Ecto neural progenitor cell (in vitro differentiated cells): ENCODE measurements around the gene OASL.

Source experiments
- DNase-seq: peaks from one replicate; pipeline ENCODE4 v3.0.0-alpha.2; 2018; ENCODE audit warnings: low spot score

The OASL gene

DNA sequence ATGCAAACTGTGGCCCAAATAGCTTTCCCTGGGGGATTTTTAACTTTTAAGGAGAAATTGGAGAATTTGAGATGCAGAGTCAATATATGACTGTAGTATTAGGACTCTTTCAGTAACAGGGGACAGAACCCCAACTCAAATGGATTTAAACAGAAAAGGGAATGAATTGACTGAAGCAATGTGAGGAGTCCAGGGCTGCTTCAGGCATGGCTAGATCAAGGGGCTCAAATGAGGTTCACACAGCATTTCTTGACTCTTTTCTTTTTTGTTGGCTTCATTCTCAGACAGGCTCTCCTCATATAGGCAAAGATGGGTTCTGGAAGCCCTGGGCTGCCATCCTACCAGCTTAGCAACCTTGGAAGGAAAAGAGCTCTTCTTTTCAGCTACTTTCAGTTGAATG, 47.1 kb downstream of the OASL start:
- DNase-seq, result no peak

DNA sequence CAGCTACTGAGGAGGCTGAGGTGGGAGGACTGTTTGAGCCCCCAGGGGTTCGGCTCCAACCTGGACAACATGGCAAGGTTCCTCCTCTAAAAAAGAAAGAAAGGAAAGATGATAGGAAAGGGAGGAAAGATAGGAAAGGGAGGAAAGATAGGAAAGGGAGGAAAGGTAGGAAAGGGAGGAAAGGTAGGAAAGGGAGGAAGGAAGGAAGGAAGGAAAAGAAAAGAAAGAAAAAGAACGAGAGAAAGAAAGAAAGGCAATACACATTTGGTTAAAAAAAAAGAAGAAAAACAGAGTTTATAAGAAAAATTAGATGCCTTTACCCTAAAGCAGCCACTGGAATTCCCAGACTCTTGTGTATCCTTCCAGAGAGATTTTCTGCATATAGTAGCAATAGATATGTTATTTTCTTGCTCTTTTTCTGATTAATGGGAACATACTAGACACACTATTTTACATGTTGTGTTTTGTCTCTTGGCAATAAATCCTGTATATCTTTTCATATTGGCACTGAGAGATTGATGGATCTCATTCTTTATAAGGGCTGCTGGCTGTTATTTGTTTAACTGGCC, 48.5 kb downstream of the OASL start:
- DNase-seq, result no peak

DNA sequence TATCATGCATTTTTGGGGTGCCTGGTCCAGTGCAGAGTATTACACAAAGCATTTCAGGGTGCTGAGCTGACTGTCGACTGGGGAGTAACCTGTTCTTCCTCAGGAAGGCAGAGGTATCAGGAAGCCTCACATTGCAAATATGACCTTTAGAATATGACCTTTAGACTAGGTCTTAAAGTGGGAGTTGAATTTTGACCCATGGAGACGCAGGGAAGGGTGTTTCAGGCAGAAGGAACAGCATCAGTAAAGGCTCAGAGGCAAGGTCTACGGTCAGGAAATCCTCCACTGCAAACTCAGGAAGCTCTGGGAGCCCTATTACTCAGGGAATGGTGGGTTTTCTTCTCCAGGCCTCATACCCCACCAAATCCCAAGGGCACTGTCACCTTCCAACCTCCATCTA, 49.4 kb downstream of the OASL start:
- no peak for DNase-seq

DNA sequence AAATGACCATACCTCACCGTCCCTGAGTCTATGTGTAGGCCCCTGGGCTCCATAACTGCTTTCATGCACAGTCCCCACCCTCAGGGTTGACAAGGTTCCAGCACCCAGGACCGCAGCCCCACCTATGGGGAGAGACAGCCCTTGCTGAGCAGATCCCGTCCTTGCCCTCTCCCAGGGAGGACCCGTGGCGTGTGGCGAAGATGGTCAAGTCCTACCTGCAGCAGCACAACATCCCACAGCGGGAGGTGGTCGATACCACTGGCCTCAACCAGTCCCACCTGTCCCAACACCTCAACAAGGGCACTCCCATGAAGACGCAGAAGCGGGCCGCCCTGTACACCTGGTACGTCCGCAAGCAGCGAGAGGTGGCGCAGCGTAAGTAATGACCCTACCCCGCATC, 50.4 kb downstream of the OASL start:
- no peak for DNase-seq

DNA sequence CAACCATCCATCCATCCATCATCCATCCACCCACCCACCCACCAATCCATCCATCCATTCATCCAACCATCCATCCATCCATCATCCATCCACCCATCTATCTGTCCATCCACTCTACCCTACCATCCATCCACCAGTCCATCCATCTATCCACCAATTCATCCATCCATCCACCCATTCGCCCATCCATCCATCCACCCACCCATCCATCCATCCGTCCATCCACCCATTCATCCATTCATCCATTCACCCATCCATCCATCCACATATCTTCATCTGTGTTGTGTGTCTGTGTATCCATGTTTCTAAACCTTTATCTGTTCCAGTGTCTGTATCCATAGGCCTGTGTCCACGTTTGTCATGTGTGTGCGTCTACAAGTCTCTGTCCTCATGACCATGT, 50.8 kb downstream of the OASL start:
- DNase-seq, result no peak

DNA sequence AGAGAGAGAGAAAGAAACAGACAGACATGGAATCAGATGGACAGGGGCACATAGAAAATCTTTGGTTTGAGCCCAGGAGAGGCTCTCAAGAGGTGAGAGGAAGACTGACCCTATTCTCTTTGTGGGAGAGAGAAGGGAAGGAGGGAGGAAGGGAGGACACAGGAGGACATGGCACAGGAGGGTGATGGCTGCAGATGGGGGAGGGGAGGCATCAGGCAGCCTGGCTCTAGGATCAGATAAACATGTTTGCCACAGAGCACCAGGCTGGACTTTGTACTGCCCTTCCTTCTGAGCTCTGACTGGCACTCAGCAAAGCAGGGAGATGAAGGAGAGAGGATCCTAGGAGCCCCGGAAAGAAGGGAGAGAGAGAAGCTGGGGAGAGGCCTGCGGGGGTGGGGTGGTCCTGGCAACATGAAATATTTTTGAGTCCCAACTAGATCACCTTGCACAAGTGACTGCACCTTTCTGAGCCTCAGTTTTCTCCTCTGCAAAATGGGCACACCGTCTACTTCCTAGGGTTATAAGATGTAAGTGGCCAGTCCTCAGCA, 54.6 kb downstream of the OASL start:
- DNase-seq, result no peak

DNA sequence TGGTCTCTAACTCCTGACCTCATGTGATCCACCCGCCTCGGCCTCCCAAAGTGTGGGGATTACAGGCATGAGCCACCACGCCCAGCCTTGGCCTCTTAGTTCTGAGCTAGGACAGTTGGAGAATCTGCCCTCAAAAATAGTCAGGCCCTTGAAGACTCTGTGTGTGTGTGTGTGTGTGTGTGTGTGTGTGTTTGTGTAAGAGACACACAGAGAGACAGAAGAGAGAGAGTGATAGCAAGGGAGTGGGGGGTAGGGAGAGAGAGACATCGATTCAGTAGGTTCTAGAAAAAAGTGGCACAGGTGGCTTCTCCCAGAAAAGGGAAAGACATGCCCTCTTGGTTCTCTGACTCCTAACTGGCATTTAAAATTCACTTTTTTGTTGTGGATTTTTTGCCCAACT, 55.3 kb downstream of the OASL start:
- DNase-seq, result no peak

DNA sequence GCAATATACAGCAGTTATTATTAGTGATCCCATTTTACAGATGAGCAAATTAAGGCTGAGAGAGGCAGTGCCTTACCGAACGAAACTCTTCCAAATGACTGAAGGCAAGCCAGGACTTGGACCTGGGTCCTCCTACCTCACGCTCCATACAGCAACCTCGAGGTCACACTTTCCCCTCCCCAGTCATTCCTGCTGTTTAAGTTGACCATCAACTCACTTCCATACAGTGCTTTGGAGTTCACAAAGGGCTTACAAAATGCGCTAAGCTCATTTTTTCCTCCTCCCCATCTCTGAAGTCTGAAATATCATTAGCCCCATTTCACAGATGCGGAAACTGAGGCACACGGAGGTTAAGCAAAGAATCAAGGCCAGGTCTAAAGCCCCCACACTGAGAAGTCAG, 56.4 kb downstream of the OASL start:
- no peak for DNase-seq

DNA sequence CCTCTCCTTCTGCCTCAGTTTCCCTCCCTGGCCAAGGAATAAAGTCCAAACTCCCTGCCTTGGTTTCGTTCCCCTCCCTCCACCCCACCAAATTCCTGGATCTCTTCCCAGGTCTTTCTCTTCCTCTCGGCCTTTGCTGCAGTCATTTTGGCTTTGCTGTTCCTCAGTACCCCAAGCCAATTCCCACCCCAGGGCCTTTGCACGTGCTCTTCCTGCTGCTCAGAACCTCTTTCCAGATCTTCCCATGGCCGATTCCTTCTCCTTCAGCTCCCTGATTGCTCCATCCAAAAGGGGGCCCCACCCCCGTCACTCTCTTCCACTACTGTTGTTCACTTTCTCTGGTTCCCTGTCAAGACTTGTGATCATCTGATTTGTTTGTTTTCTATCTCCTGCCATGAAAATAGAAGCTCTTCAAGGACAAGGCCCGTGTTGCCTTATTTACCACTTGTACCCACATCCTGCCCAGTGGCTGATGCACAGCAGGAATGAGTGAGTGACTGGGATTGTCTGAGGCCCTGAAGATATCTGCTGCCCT, 57.6 kb downstream of the OASL start:
- no peak for DNase-seq

DNA sequence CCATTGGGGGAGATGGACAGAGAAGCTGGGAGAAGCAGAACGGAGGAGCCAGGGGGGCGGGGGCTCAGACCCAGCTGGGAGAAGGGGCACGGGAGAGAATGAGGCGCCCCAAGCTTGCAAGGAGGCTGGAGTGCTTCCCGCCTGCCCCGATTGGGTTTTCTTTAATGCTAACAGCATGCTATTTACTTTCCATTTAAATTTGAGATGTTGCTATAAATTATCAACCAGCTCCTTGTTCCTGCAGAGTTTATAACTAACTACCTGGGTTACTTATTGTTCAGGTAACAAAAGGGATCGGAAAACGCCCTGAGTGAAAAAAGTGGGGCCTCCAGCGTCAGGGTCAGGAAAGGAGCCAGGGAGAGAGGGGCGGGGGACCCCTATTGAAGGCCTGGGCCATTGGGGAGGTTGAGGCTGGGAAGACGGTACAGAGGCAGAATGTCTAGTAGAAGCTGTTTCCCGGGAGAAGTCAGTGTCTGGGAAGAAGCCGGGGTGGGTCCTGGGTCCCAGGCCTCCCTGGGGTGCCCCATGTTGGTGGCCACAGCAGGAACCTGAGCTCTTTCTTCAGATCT, 58.2 kb downstream of the OASL start:
- no peak for DNase-seq

DNA sequence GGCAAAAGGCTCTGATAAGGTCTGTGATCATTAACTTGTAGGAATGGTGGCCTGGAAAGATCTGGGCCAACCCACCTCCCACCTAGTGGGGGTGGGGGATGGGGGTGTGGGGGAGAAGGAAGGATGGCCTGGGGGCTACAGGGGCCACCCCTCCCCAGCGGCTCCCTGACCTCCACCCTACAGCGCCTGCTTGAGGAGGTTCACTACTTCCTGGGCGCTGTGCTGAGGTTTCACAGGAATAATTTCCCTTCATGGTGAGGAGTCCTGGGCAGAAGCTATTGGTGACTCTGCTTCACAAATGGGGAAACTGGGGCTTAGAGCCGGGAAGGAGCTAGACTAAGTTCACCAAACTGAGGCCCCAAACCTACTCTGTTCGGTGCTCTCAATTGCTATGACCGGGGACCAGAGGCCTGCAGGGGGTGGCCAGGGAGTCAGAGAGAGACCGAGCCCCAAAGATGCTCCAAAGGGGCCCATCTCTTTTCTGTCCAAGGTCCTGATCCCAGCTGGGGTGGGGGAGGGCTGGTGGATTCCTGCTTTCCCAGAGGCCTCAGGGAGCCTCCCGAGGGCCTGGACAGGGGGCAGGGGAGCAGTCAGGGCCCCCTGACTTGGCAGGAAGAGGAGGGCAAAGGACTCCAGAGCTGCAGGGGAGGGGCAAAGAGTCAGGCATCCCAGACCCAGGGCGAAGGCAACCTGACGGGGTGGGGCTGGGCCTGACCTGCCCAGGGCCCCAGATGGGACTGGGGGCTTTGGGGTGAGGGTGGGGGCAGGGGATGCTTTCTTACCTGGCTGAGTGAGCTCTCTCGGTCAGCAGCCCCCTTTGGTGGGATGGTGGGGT, 59.0 kb downstream of the OASL start:
- DNase-seq, result no peak

DNA sequence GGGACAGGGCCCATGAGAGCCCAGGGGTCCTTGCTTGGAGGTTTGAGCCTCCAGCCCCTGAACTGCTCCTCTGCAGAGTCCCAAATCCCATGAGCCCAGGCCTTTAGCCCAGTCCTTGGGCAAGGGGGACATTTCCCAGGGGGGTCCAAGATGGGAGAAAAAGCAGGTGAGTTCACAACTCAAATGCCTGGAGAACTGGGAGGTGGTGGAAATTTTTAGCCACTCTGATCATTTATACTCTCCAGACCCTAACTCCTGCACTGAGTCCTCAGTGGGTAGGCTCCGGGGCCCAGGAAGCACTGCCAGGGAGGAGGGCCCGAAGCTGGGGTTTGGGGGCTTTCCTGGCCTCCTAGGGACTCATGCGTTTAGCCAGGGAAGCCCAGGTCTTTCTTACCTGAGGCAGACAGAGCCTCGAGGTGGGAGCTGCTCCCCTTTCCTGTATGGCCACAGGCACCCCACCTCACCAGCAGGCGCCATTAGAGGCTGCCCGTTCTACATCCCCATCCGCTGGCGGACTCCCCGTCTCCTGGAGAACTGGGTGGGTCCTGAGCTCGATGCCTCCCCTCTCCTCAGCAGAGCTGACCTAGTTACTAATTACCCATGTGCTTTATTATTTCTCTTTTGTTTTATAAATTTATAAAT, 59.7 kb downstream of the OASL start:
- DNase-seq, result no peak

DNA sequence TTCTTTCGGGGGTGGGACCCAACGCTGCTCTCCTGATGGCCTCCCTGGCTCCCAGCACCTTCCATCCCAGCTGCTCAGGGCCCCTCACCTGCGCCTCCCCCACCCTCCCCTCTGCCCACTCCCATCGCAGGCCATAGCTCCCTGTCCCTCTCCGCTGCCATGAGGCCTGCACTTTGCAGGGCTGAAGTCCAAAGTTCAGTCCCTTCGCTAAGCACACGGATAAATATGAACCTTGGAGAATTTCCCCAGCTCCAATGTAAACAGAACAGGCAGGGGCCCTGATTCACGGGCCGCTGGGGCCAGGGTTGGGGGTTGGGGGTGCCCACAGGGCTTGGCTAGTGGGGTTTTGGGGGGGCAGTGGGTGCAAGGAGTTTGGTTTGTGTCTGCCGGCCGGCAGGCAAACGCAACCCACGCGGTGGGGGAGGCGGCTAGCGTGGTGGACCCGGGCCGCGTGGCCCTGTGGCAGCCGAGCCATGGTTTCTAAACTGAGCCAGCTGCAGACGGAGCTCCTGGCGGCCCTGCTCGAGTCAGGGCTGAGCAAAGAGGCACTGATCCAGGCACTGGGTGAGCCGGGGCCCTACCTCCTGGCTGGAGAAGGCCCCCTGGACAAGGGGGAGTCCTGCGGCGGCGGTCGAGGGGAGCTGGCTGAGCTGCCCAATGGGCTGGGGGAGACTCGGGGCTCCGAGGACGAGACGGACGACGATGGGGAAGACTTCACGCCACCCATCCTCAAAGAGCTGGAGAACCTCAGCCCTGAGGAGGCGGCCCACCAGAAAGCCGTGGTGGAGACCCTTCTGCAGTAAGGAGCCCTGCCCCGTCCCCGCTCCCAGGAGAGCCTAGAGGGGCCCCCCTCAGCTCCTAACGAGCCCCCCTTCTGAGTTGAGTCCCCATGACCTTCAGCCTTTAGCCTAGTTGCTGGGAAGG, 60.5 kb downstream of the OASL start, which contains the start of gene HNF1A:
Gene HNF1A, plus strand, starts transcription at position 248 of the 924 bp plus-strand sequence. Its CDS starts 226 bp downstream, at position 474.
- DNase-seq, result no peak

DNA sequence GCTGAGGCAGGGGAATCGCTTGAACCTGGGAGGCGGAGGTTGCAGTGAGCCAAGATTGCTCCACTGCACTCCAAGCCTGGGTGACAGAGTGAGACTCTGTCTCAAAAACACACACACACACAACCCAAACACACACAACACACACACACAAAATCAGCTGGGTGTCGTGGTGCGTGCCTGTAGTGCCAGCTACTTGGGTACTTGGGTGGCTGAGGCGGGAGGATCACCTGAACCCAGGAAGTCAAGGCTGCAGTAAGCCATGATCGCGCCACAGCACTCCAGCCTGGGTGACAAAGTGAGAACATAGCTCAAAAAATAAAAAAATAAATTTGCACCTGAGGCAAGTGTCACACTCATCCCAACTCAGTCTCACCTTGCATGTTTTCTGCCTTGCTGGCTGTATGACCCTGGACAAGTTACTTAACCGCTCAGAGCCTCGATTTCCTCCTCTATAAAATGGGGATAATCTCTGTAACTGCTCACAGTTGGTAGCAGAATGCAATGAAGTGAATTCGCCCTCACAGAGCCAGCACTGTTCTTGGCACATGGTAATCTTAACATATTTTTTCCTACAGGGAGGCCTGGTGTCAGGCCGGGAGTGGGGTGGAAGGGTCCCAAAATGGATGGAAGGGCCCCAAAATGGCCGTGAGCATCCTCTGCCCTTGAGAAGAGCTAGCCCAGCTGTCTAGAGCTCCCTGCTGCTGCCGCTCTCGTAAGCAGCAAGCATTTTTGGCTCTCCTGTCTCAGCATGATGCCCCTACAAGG, 61.3 kb downstream of the OASL start:
- no peak for DNase-seq

DNA sequence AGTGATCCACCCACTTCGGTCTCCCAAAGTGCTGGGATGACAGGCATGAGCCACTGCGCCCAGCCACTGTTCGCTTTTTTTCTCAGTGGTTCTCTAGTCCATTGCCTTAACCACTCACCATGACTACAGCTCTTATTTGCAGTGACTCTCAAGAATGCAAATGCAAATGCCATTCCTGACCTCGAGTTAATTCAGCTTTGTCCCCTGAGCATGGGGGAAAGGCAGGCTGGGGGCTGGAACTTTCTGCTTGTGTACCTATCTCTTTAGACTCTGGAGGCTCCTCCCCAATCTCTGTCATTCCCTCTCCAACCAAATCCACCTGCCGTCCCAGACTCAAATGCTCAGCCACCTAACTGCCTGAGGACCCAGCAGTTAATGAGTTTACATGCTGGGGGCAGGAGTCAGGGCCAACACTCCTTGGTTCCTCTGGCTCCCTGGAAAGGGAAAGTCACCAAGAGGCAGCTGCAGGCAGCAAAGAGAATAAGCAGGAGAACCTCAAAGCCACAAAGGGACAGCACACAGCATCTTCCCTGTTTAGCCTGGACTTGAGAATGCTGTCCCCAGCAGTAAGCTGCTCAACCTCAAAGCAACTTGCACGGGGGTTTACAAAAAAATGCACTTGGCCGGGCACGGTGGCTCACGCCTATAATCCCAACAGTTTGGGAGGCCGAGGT, 66.0 kb downstream of the OASL start:
- peak; percentile 84 for DNase-seq

DNA sequence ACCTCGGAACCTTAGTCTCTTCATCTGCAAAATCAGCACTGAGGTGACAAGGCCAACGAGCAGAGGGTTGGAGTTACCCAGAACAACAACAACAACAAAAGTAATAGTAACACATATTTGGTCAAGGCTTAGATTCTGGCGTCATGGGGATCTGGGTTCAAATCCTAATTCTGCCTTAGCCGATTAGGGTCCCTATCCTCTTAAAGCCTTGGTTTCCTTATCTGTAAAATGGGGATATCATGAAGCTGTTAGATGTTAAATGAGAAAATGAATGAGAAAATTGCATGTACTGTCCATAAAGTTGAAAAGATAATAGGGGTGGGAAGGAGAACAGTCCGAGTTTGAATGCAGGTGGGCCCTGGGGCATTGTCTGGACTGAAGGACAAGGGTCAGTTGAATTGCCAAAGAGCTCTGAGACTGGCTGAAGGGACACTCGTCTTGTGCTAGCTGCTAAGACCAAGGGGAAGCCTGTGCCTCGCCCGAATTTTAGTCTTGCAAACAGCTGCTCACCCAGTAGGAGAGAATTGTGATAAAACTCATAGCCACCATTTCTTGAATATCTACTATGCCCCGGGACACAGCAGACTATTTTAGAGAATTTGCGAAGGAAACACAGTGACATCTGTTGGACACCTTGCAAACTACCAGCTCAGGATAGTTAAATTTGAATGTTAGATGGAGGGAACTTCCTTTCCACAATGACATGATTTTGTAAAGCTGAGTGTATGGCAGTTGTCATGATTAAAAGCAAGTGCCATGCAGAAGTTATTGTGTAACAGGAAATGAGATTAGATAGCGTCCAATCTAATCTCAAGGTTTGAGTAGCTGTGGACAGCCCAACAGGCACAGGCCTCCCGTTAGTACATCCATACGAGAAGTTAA, 67.5 kb downstream of the OASL start:
- no peak for DNase-seq

DNA sequence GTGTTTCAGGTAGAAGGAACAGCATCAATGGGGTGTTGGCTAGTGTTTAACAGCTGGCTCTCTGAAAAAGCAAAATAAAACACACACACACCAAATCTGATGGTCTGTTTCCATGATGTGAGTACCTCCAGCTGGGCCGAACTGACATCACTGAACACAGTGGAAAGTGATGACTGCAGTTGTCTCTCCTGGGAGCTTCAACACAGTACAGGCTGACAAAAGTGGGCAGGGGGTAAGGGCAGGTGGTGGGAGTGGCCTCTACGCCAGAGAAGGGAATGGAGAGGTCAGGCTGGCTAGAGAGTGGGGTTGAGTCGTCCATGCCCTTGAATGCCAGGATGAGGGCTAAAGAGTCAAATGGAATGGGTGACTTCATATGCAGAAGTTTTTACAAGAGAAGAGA, 68.7 kb downstream of the OASL start:
- DNase-seq, result no peak
